22Rv1 (cell line): ENCODE data around the gene TANK.

Experiments used
- ZFX ChIP-seq: fragments of 450-650 bp; IDR thresholded peaks from 2 replicates; pipeline ENCODE4 v1.6.1; 2017; ENCODE audit warnings: antibody characterized with exemption, borderline replicate concordance
- TF ChIP-seq, protein P1 (sequence below): fragments of 450-650 bp; IDR thresholded peaks from 2 replicates; pipeline ENCODE4 v1.5.1; 2017; ENCODE audit warnings: mild to moderate bottlenecking

DNA sequence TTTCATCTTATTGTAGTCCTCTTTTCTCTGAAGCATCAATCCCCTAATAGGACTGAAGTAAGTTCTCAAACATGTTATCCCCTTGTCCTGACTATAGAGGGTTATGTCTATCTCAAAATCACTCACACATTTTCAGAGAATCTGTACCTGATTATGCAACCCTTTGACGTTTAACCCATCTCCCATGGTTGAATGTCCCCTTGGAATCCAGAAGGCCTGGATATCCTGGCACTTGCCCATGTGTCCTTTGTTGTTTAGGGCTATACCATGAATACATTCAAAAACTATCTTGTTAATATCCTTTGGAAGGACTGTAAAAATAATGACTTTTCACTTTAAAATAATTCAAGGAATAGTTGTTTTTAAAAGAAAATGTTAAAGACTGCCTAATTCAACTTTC lies 81.7 kb downstream of the TANK start:
- TF ChIP-seq, protein P1, sequence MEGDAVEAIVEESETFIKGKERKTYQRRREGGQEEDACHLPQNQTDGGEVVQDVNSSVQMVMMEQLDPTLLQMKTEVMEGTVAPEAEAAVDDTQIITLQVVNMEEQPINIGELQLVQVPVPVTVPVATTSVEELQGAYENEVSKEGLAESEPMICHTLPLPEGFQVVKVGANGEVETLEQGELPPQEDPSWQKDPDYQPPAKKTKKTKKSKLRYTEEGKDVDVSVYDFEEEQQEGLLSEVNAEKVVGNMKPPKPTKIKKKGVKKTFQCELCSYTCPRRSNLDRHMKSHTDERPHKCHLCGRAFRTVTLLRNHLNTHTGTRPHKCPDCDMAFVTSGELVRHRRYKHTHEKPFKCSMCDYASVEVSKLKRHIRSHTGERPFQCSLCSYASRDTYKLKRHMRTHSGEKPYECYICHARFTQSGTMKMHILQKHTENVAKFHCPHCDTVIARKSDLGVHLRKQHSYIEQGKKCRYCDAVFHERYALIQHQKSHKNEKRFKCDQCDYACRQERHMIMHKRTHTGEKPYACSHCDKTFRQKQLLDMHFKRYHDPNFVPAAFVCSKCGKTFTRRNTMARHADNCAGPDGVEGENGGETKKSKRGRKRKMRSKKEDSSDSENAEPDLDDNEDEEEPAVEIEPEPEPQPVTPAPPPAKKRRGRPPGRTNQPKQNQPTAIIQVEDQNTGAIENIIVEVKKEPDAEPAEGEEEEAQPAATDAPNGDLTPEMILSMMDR = no peak
- no peak for TF ChIP-seq ZFX
